ENCODE measurements around the gene HIVEP2.

GRCh38 chr6:142811923-142812322 is 133.1 kb downstream of the HIVEP2 start:
- TF ChIP-seq, protein P1, sequence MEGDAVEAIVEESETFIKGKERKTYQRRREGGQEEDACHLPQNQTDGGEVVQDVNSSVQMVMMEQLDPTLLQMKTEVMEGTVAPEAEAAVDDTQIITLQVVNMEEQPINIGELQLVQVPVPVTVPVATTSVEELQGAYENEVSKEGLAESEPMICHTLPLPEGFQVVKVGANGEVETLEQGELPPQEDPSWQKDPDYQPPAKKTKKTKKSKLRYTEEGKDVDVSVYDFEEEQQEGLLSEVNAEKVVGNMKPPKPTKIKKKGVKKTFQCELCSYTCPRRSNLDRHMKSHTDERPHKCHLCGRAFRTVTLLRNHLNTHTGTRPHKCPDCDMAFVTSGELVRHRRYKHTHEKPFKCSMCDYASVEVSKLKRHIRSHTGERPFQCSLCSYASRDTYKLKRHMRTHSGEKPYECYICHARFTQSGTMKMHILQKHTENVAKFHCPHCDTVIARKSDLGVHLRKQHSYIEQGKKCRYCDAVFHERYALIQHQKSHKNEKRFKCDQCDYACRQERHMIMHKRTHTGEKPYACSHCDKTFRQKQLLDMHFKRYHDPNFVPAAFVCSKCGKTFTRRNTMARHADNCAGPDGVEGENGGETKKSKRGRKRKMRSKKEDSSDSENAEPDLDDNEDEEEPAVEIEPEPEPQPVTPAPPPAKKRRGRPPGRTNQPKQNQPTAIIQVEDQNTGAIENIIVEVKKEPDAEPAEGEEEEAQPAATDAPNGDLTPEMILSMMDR (IDR thresholded peaks at IDR 0.05) = no peak
- TF ChIP-seq POLR2A (IDR thresholded peaks at IDR 0.05) = no peak
